22Rv1 (cell line): ENCODE data around the gene ACVR1B.

Experiments used
- H3K27ac ChIP-seq: fragments of 450-650 bp; 2 replicates; pipeline ENCODE4 v1.5.1; 2017
- CTCF ChIP-seq: fragments of 450-650 bp; IDR thresholded peaks from 2 replicates; pipeline ENCODE4 v1.5.1; 2017; ENCODE audit warnings: mild to moderate bottlenecking
- ZFX ChIP-seq: fragments of 450-650 bp; IDR thresholded peaks from 2 replicates; pipeline ENCODE4 v1.6.1; 2017; ENCODE audit warnings: antibody characterized with exemption, borderline replicate concordance

ACVR1B gene

GRCh38 chr12:51941011-51941581 lies 10.4 kb upstream of the ACVR1B start:
- H3K27ac ChIP-seq = no peak overlapping the region
- no peak for TF ChIP-seq ZFX
- TF ChIP-seq CTCF = no peak

- H3K27ac ChIP-seq = no peak overlapping the region
- TF ChIP-seq CTCF (no peak), ZFX (no peak)
These were observed 9.9 kb upstream of the ACVR1B start for GRCh38 chr12:51941604-51942003.

GRCh38 chr12:51942056-51942455 lies 9.4 kb upstream of the ACVR1B start:
- H3K27ac ChIP-seq = no peak overlapping the region
- TF ChIP-seq CTCF (no peak), ZFX (no peak)

- no peak overlapping the region for H3K27ac ChIP-seq
- TF ChIP-seq CTCF = no peak
- no peak for TF ChIP-seq ZFX
These were observed 8.9 kb upstream of the ACVR1B start for GRCh38 chr12:51942501-51943000.

- H3K27ac ChIP-seq = no peak overlapping the region
- no peak for TF ChIP-seq ZFX
- no peak for TF ChIP-seq CTCF
These were observed 8.2 kb upstream of the ACVR1B start for GRCh38 chr12:51943346-51943745.

- TF ChIP-seq ZFX (no peak), CTCF (no peak)
- no peak overlapping the region for H3K27ac ChIP-seq
These were observed 6.8 kb upstream of the ACVR1B start for GRCh38 chr12:51944608-51945233.

- TF ChIP-seq CTCF (no peak), ZFX (no peak)
These were observed 4.1 kb upstream of the ACVR1B start for GRCh38 chr12:51947246-51947996.

More at GRCh38 chr12:51947246-51947996, 4.1 kb upstream of the ACVR1B start:
- H3K27ac ChIP-seq = no peak overlapping the region
